ENCODE data around the gene TTYH2.
A peak's percentile ranks its signal among the peaks of the same experiment; 100 is the strongest.

TTYH2 gene

DNA sequence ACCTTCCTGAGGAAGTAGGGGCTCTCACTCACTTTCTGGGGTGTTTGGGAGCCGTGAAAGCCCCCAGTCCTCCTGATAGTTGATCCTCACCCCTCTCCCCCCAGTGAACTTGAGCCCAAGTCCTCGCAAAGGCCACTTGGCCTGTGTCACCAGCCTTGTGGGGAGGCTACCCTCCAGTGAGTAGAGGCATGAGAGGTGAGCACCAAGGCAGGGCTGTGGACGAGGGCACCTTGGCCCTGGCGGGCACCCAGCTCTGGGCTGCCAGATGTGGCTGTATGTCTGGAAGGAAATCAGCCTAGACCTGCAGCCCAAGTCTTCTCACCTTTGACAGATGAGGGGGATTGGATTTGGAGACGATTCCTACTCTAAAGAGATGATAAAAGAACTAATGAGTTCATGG, 3.1 kb downstream of the TTYH2 start:
- no peak for DNase-seq

DNA sequence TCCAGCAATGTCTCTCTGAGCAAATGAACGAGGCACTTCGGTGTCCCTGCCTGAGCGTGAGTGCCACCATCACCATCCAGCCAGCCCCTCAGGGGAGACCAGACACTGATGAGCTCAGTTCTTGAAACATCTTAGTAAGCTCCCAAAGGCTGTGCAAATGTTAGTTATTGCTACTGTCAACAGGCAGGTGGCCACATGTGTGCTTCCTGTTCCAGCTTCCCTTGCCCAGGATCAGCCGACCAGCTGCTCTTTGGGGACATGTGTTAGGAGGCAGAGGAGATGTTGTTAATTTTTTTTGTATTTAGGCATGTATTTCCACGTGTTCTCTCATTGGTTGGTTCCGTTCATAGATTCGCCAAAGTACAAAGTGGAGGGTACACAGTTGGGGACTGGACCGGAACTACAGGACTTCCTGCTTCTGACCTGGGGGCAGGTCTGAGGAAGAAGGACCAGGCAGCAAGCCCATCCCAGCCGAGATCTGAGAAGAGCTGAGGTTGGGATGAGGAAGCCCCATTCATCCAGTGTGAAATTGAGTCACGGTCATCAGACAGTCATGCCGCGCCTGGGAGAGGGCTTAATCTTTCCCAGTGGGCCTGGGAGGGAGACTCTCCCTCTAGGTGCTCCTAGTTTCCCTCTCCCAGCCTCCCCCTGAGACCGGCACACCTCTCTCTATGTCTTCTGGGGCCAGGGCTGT, 3.8 kb downstream of the TTYH2 start:
- no peak for DNase-seq

DNA sequence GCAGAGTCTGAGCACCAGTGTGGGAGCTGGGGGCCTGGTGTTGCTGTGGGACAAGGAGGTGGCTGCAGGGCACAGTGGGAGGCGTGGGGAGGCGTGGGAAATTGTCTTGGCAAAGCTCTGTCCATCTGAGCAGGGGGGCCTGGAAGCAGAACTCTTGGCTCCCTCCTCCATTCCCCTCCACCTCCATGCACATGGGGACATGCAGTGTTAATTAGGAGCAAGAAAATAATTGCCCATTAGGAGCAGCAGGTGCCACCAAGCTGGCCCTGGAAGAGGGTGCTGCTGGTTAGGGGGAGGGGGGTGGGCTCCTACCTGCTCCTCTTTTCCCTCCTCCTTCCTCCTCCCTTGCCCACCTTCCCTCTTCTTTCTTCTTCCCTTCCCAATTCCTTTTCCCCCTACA, 4.5 kb downstream of the TTYH2 start:
- DNase-seq = no peak

DNA sequence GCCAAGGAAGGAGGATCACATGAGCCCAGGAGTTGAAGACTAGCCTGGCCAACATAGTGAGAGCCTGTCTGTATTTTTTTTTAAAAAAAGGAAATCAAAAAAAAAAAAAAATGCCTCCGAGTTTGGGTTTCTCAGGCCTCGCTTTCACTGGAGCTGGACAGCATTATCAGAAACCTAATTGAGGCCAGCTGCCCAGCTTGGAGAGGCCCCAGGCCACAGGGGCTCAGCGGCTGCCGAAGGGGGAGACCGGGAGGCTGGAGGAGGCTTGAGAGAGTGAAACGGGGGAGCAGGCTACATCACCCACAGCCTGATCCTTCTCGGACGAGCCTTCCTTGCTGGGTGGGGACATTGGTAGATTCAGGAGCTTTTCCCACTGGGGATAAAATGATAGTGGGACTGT, 5.1 kb downstream of the TTYH2 start:
- peak; percentile 64 for DNase-seq

DNA sequence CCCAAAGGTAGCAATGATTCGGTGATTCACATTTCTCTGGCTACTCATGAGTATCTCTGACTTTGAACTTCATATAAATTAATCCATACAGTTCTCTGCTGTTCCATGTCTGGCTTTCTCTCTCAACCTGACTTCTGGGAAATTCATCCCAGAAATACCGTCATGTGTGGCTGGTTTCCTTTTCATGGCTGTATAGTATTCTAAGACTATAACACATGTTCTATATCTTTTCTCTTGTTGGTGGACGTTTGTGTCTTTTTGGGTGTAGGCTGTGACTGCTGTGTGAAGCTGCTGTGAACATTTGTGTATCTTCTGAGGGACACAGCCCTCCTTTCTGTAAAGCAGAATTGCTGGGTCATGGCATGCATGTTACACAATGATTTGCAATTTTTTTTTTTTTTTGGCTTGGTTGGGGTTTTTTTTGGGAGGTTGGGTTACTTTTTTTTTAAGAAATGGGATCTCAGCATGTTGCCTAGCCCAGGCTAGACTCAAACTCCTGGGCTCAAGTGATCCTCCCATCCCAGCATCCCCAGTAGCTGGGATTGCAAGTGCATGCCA, 6.3 kb downstream of the TTYH2 start:
- no peak for DNase-seq

DNA sequence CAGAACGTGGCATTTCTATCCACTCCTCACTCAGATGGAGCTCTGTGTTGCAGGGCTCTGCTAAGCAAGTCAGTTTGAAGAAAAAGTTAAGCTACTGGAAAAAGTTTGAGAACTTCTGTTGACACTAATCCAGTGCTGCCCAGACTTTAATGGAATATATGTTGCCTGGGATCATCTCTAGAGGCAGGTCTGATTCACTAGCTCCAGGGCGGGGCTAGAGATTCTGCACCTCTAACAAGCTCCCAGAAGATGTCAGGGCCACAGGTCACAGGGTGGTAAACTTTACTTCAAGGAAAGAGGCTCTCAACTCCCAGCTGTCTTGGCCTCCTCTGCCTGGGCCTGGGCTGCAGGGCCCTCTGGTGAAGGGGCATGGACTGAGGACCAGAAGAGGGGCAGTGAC, 6.8 kb downstream of the TTYH2 start:
- DNase-seq = no peak

DNA sequence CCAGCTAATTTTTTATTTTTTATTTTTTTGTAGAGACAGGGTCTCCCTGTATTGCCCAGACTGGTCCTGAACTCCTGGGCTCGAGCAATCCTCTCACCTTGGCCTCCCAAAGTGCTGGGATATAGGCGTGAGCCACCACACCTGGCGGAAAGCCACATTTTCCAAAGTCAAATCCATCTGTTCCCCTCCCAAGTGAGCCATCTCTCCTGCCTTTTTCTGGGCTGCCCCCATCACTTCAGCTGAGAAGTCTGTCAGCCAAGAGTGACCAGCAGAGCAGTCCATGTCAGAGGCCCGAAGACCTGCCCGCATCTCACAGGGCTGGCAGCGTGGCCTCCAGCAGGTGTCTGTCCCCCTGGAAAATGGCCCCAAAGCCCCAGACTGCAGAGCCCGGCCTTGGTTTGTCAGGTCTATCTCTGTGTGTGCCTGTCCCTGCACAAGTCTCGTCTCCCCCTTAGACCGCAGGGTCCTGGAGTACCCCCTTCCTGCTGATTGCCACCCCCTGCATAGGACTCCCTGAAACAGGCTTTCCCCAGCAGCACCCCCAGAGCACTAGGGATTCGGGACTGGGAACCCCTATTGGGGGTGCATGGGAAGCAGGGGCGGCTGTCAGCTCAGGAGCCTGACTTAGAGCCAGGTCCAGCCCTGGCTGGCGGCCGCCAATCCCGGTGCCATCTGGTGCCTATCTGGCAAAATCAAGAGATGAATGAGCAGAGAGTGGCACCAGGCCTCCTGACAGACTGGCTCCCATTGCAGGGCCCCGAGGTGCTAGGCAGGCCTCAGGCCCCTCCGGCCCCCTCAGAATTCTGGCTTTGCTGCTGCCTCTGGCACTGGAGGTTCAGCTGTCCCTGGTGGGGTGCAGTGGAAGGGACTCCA, 7.8 kb downstream of the TTYH2 start:
- no peak for DNase-seq

DNA sequence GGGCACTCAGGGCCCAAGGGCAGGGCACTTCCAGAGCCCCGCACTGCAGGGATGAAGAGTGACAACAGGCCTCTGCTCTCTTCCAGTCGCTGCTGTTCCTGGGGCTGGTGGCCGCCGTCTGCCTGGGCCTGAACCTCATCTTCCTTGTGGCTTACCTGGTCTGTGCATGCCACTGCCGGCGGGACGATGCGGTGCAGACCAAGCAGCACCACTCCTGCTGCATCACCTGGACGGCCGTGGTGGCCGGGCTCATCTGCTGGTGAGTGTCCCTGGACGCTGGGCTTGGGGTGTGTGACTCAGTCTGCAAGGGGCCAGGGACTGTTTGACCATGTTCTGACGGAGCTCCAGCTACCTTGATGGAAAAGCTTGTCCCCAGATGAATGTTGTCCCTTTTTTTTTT, 9.0 kb downstream of the TTYH2 start:
- DNase-seq = no peak

DNA sequence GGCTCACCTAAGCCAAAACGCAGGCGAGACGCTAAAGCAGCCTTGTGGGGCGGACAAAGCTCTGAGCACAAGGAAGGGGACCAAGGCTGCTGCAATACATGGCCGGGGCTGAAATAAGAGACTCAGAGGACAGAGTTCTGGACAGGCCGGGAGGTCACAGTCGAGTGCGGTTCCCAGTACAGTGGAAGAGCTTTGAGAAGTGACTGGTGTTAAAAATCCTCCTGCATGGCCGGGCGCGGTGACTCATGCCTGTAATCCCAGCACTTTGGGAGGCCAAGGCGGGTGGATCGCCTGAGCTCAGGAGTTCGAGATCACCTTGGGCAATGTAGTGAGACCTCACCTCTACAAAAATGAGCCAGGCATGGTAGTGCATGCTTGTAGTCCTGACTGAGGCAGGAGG, 10.5 kb downstream of the TTYH2 start:
- DNase-seq = no peak

DNA sequence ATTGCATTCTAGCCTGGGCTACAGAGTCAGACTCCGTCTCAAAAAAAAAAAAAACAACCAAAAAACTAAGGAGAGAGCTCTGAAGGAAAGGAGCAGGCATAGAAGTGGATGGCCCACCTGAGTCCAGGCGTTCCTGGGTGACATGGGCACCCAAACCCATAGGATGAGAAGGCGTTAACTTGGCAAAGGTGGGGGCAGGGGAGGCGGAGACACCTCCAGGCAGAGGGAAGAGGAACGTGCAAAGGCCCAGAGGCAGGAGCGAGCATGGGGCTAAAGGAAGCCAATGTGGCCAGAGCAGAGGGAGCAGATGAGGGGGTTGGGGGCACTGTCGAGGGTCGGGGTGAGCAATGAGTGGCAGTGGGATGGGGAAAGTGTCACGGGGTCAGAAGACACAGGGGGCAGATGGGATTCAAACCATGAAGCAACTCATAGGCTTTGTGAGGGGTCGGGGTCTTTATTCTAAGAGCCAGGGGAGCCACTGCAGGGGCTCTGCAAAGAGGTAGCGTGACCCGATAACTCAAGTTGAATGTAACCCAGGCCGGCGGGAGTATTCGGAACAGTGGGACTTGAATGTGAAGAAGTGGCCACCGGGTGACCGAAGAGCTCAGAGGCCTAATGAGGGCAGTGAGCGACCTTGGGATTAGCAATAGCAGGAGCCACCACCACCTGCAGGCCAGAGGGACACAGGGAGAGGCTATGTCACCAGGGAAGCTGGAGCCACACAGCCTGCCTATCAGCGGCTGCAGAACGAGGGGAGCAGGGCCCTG, 11.8 kb downstream of the TTYH2 start:
- no peak for DNase-seq

DNA sequence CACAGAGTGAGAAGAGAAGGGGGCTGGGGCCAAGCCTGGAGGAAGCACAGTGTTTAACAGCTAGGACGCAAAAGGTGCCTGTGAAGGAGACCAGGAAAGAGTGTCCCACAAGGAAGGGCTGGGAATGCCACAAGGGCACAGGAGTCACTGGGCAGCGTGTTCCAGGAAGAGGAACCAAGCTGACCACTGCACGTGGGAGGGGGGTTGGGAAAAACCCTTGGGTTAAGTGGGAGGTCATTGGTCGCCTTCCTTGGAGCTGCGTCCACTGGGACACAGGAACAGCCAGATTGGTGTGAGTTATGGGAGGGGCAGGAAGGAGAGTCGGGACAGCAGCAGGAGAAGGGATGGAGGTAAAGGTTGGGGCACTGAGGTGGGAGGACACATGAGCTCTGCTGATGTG, 12.9 kb downstream of the TTYH2 start:
- no peak for DNase-seq

DNA sequence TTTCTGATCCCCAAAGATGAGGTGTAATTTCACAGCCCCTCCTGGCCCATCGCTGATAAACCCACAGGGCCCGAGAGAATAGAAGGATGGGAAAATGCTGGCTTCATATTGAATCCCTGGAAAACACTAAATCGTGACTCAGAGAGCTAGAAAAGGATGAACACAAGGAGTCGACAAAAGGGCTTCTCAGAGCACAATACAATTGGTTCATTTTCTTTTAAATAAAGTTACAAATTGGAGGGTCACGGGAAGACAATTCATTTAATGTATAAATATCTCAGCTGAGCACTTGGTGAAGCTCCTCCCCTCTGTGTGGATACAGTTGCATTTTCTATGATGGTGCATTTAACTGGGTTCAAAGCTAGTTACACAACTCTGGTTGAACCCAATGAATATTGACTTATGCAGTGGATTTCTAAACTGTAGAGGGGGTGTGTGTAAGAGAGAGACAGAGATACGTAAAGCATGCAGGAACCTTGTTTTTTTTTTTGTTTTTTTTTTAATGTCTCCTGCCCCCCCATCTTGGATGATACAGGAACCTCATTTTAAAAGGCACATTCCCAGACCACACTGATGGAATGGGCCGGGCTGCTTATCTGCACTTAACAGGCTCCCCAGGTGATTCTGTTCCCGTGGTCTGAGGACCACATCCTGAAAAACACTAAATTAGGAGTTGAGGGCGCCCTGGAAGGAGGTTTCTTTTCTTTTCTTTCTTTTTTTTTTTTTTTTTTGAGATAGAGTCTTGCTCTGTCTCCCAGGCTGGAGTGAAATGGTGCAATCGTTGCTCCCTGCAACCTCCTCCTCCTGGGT, 14.1 kb downstream of the TTYH2 start:
- DNase-seq = no peak

DNA sequence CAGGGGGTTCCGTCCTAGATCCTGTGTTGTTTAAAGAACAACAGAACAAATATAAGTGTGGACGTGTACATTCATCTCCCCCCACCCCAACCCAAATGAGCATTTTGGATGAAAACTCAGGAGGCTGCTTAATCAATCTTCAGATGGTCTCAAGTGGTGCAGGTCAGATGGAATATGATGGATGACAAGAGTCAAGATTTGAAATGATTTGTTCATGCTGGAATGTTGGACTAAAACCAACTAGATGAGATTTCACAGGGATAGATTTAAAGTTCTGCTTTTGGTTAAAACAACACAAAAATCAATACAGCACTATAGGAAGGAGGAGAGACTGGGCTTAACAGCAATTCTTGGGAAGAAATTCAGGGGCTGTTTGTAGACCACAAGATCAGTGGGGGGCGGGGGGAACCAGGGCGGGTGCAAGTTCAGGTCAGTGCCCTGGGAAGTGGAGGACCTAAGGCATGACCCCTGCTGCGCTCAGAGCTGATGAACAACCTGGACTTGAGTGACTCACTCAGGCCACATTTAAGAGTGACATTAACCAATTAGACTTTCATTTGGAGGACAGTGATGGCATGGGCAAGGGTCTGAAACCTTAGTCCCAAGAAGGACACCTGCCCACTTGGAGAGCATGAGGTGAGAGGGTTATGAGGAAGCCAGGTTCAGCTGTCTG, 15.1 kb downstream of the TTYH2 start:
- no peak for DNase-seq

DNA sequence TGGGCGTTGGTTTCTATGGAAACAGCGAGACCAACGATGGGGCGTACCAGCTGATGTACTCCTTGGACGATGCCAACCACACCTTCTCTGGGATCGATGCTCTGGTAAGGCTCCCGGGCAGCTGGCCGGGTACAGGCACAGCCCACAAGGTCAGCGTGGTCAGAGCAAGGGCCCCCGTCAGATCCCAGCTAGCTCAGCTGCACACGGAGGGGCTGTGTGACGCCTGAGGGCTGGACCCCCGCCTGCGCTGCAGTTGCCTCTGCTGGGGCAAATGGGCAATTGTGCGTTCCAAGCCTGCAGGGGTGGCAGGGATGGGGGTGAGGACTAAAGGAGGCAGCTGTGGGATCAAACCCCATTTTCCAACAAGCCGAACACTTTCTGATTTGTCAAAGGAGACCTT, 17.5 kb downstream of the TTYH2 start:
- no peak for DNase-seq

DNA sequence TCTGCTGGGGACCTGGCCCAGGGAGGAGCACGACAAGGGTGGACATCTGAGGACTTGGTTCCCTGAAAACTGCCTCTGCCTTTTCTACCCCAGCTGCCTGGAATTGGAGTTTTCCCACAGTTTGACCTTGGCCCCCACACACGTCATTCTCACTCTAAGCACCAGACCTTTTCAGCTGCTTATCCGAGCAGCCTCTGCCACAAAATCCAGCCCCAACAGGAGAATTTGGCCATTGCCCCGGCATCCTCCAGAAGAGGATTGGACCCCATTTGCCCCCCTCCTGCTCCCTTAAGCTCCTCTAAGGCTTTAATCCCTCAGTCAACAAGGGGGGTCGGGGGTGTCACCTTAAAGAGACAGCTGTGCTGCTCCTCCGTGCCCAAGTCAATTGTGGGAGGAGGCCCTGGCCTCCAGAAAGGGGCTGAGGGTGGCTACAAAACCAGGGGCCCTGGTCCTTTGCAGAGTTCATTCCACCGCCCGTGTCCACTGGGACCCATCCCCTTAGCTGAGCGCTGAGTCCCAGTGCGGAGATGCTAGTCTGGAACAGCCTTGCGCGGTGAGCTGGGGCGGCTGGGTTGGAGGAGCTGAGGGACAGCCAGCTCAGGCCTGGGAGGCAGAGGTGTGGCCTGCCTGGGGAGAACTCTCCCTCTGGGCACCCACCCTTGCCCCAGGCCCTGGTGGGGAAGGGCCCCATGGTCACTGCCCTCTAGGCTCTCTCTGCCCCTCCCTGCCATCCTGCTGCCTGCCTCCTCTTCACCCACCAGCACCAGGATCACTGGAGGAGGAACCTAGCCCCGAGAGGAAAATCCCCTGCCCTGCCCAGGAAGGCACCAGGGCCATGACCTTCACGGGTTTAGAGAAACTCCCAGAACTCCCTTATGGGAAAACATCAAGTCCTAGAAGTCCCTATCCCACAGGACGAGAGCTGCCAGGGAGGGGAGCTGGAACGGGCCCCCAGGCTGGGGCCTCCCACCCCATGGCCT, 18.8 kb downstream of the TTYH2 start:
- no peak for DNase-seq

DNA sequence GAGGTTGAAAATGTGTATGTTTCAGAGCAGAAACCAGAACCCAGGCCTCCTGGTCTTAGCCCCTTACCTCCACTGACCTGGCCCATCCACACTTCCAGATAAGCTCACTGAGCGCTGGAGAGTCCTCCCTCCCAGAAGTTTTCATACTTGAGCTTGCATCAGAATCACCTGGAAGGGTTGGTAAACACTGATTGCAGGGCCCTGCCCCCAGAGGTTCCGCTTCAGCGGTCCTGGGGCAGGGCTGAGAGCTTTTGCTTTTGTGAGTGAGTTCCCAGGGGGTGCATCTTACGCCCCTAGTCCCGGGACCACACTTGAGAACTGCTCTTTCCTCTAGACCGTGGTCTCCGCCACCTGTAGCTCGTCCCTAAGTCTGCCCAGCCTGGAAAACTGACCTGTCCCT, 20.6 kb downstream of the TTYH2 start:
- no peak for DNase-seq

DNA sequence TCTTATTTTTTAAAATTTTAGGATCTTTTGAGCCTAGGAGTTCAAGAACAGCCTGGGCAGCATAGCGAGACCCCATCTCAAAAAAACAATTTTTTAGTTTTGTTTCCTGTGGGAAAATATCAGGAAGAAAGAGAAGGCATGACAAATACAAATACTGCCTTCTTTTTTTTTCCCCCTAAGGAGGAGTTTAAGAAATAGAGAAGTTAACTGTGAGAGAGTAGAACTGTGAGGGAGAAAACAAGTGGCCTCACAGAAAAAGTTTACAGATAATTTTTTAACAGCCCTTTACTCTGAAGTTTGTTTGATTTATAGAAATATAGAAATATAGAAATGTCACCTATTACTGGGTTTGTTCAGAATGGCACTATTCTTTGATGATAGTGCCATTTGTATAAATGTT, 21.1 kb downstream of the TTYH2 start:
- DNase-seq = no peak

DNA sequence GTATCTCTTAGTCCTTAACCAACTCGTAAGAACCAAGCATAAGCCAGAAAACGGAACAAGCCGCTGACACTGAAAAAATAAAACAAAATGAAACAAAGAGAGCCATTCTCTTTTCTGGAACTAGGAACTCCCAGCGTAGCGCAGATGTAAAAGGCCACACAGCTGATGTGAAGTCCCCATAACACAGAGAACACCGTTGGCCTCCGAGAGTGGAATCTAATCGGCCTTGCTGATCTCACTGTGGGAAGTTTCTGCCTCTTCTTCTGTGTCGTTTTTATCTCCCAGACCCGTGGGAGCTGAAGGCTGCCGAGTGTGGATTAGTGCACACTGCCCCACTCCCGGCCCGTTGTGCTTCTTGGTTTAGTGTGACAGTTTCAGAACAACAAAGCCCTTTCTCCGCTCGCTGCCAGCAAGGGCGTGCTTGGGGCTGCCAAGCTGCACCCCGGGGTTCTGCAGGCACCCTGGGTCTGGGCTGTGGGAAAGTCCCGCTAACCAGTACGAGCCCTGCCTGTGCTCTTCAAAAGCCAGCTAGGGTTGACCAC, 21.7 kb downstream of the TTYH2 start:
- no peak for DNase-seq

DNA sequence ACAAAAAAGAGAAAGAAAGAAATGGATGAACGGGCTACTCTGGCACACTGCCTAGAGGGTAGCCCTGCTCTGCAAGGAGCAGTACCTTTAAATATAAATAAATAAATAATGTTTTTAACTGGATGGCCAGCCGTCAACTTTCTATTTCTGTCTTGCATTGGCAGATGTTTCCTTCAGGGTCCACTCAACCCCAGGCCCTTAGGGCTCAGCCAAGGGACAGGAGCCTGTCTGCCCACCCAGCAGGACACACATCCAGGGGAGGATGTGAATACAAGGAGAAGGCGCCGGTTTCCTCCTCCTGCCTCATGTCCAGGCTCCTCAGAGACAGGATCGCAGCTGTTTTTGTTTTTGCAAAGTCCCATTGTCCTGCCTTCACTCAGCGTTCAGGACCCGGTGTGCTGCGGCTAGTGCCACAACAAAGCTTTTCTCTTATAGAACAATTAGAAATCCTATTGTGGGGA, 22.6 kb downstream of the TTYH2 start:
- DNase-seq = no peak

DNA sequence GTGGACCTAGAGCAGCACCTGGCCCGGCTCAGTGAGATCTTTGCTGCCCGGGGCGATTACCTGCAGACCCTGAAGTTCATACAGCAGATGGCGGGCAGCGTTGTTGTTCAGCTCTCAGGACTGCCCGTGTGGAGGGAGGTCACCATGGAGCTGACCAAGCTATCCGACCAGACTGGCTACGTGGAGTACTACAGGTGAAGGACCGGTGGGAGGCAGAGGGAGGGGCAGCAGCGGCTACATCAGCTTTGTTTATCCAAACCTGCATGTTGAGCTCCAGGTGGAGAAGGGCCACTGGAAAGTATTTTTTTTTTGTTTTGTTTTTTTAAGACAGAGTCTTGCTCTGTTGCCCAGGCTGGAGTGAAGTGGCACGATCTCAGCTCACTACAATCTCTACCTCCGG, 23.9 kb downstream of the TTYH2 start:
- DNase-seq = no peak

Measured in left hindlimb (tissue), 1 donor.